ENCODE results near the gene SCN4A.

DNA sequence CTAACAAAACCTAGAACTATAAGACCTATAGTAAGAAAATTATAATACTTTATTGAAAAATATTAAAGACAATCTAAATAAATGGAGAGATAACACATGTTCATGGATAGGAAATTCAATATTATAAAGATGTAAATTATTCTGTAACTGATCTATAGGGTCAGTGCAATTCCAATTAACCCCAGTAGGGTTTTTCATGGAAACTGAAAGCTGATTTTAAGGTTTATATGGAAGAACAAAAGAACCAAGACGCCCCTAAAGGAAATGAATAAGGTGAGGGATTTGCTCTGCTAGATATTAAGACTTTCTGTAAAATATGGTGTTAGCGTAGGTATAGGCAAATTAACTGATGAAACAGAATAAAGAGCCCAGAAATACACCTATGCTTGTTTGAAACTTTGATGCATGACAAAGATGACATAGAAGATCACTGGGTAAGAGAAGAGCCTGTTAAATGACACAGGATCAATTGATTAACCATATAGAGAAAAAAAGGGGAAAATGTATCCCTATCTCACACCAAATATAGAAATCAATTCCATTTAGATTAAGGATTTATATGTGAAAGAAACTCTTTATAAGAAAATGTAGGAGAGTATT, 44.8 kb upstream of the SCN4A start:
- no peak for TF ChIP-seq POLR2A (IDR thresholded peaks at IDR 0.05; ENCODE audit: low read depth, low read length)
- TF ChIP-seq TAF1 (IDR thresholded peaks at IDR 0.05; ENCODE audit: borderline replicate concordance, low read depth, low read length) = no peak
- TF ChIP-seq POLR2AphosphoS5 (IDR thresholded peaks at IDR 0.05; ENCODE audit: low read depth, low read length) = no peak
